Left cardiac atrium (tissue), 4 donors: Measurements from ENCODE around the gene ARHGEF12. TPM values are rescaled to one million over a fixed set of nuclear protein-coding genes. Genes with fewer than 3 reads are reported as not detected.

Source experiments
- ATAC-seq, 2 donors: fragments of 200-7000 bp; cut with Tn5 transposase; one replicate each; pipeline ENCODE4 v1.9.1; 2020; ENCODE audit warnings: mild to moderate bottlenecking in 2 of 2, moderate library complexity in 2 of 2
- DNase-seq: peaks from one replicate; pipeline ENCODE4 v3.0.0-alpha.2; 2020
- intact Hi-C, 2 donors: fragments of 100-400 bp; cut with DNase I; formaldehyde crosslinking; loops; one replicate each; pipeline versions ENCODE4 v1.14.1 to v1.15.1; 2022 to 2023
- total RNA-seq, 2 donors: library from RNA; stranded (reverse); fragmentation: NEBNext Ultra II Directional; extraction: Animal tissue kit (Norgen Biotek cat#: 25700); gene quantifications; one replicate each; pipeline ENCODE4 v1.2.1, GENCODE V29; 2021
- donor health status: DM: no; HTN: yes; CAD: no.
- donor health status: DM: no; HTN: yes; CAD: no; lungs with severe emphysema.
- donor health status: DM: yes; HTN: yes; CAD: no.
- donor health status: Dilated cardiomyopathy.

Gene ARHGEF12
- total RNA-seq, 2 donors from 2014 or later, result 76.4 to 92.3 TPM

DNA sequence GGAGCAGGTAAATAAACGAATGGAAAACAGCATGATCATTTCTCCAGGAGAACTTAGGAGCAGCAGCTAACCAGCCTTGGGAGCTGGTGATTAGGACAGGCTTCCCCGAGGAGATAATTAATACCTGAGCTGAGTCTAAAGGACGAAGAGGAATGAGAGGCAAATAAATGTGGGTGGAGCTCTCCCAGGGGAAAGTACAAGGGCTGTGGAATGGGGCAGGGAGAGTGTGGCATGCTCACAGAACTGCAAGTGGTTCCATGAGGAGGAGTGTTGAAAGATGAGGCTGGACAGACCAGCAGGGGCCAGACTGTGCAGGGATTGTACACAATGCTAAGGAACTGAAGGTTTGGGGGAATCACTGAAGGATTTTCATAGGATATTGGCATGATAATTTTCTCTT is 25.3 kb upstream of the ARHGEF12 start:
- intact Hi-C loops, result no loop called here
- no peak for ATAC-seq
- no peak for DNase-seq

- ATAC-seq (no peak), DNase-seq (no peak)
- intact Hi-C loops, result no loop called here
Observed at GRCh38 chr11:120314861-120315260, 21.4 kb upstream of the ARHGEF12 start.

GRCh38 chr11:120316880-120317688 is 19.1 kb upstream of the ARHGEF12 start:
- DNase-seq, result peak; percentile 65
- ATAC-seq, result peak; percentile 77 to 88
- intact Hi-C loops, result no loop called here

DNA sequence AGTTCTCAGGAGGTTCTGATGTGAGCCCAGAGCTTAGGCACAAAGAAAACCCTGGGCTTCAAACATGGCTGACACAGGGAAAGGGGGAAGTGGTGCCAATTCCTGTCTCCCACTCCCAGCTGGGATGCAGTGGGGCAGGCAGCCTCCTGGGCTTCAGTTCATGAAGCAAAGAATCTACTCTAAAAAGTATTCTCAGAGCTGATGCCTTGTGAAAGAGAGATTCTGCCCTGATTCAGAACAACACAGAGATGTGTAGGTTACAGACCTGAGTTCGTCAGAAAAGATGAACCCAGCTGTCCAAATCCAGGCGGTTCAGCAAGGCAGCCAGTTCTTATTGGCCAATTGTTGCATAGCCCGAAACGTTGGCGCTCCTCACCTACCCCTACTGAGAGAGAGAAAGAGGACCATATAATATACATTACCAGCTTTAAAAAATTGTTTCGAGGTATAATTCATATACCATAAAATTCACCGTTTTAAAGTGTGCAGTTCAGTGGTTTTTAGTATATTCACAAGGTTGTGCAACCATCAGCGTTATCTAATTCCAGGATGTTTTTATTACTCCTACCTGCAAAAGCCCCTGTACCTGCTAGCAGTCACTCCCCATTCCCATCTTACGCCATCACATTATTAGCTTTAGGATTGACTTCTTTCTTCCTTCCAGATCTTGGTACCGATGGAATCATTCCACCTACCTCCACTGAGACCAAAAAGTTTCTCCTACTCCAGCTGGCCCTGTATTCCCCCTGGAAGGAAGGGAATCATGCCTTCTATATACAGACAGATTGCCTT is 18.3 kb upstream of the ARHGEF12 start:
- DNase-seq (no peak), ATAC-seq (no peak)
- intact Hi-C loops, result no loop called here

DNA sequence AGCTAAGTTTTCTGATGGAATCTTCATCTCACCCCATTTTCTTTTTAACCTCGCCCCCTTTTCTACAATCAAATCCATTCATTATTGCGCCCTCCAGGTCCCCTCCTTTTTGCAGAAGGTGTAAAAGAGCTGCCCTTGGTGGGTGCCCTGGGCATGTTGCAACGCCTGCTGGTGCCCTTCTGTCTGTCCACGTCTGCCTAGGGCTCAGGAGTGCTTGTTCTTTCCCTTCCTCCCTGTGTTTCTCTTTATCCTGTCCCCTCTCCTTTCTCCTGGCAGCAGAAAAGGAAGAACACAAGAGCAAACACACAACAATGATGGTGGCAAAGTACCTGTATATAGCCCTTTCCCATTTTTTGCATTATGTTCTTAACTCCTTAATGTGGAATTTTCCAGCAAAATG is 17.3 kb upstream of the ARHGEF12 start:
- intact Hi-C loops, result no loop called here
- ATAC-seq (no peak), DNase-seq (no peak)

GRCh38 chr11:120324932-120325810 is 11.0 kb upstream of the ARHGEF12 start, which contains the start of gene TLCD5:
Gene TLCD5 (plus strand): TSS chr11:120325299. CDS start chr11:120327442, 2,143 bp downstream.
- DNase-seq, result peak; percentile 80
- ATAC-seq, result peak; percentile 85 to 90
- intact Hi-C loops, result no loop called here

DNA sequence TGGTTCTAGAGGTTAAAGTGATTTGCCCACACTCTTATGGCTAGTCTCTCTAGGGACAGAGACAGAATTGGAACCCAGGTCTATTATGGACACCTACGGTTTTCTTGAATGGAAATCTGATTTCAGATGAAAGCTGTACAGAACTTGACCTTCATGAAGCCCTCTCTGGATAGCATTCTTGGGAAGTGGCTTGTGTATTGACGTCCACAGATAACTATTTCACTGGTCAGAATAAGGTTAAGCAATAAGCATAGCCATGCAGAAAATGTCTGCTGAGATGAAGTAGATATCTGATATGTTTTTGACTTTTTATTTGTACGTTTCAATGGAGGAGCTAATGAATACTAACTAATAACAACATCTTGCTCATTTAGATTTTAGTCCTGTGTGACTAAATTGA is 10.0 kb upstream of the ARHGEF12 start:
- DNase-seq (no peak), ATAC-seq (peak; percentile 14 to 35)
- intact Hi-C loops, result no loop called here

- DNase-seq (no peak), ATAC-seq (no peak)
- intact Hi-C loops, result no loop called here
Observed at GRCh38 chr11:120326845-120327281, 9.3 kb upstream of the ARHGEF12 start.

GRCh38 chr11:120327311-120327710 is 8.9 kb upstream of the ARHGEF12 start:
- intact Hi-C loops, result no loop called here
- ATAC-seq (no peak), DNase-seq (no peak)

- ATAC-seq, result no peak
- no peak for DNase-seq
- intact Hi-C loops, result no loop called here
Observed at GRCh38 chr11:120329556-120329955, 6.7 kb upstream of the ARHGEF12 start.

DNA sequence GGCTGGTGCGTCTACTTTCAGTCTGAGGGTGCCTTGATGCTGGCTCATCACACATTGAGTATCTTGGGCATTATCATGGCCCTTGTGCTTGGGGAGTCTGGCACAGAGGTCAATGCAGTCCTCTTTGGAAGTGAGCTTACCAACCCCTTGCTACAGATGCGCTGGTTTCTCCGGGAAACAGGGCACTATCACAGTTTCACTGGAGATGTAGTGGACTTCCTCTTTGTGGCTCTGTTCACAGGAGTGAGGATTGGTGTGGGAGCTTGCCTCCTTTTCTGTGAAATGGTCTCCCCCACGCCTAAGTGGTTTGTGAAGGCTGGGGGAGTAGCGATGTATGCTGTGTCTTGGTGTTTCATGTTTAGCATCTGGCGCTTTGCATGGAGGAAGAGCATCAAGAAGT is 6.2 kb upstream of the ARHGEF12 start:
- intact Hi-C loops, result loop anchor here (10.0 kb wide), 2 partner anchors 95 to 145 kb away; no protein-coding TSS in a partner anchor
- ATAC-seq, result no peak
- no peak for DNase-seq

DNA sequence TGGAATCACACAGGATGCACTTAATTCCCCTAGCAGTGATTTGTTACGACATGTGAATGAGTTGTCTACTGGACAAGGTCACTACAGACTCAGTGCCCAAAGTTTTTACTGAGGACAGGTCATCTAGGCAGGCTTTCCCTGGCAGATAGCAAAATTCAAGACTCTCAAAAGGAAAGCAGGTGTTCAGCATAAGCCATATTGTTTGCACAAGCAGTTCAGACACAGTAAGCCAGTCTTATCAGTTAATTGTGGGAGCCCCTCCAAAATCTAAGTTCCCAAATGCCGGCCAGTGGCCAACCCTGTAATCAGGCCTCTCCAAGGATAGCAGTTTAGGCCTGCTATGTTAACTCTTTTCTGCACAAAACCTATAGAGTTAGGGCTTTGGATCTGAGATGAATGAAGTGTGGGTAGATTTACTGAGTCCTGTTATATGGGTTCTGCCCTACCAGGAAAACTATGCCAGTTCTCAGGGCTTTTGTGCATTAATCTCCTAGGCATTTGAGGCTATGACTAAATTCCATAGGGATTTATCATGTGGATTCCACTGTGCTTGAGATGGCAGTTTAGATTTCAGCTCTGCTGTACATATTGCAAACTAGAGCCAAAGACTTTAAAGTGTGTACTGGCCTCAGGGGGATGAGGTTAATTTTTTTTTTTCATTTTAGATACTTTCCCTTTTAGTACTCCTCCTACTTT is 4.8 kb upstream of the ARHGEF12 start:
- DNase-seq (no peak), ATAC-seq (peak in 1 of 2 donors; percentile 12)
- intact Hi-C loops, result loop anchor here (10.0 kb wide), 2 partner anchors 93 to 143 kb away; no protein-coding TSS in a partner anchor

DNA sequence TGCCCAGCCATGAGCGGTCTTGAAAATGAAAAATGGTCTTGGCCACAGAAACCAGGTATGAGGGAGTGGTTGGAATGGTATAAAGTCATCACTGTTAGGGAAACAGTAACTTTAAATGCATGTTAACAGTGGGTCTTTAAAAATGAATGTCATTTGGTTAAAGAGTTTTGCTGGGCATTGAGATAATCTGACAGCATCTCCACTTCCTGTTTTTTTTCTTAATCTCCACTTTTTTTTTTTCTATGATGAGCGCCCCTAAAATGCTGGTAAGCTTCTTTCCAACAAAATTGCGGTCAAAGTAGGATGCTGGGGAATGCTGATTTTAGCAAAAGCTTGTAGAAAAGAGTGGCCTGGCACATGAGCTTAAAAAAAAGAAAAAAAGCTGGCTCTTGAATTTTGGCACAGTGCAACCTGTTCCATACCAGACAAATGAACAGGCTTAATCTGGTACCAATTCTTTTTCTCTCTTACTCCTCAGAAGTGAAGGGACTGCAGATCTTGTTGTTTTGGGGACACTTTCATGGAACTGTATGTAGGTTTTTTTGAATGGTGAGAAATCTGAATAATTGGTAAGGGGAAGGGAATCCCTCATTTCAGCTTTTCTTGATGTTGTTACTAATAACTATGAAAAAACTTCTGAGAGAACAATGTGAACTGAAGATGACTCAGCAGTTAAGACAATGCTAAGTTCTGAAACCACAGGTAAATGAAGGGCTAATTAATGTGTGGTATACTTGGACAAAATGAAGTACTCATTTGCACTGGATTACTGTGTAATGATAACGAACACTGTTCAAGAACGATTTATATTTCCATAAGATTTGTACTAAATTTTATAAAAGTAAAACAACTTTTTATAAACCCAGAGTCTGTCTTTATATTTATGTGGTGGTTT is 3.1 kb upstream of the ARHGEF12 start:
- intact Hi-C loops, result loop anchor here (10.0 kb wide), 2 partner anchors 92 to 142 kb away; no protein-coding TSS in a partner anchor
- no peak for ATAC-seq
- no peak for DNase-seq

- intact Hi-C loops, result loop anchor here (10.0 kb wide), 2 partner anchors 91 to 141 kb away; no protein-coding TSS in a partner anchor
- ATAC-seq, result no peak
- DNase-seq, result no peak
Observed at GRCh38 chr11:120333801-120334200, 2.4 kb upstream of the ARHGEF12 start.

- intact Hi-C loops, result loop anchor here (10.0 kb wide), 2 partner anchors 90 to 140 kb away; no protein-coding TSS in a partner anchor
- ATAC-seq, result no peak
- DNase-seq, result no peak
Observed at GRCh38 chr11:120334332-120334731, 1.9 kb upstream of the ARHGEF12 start.

- DNase-seq (peak; percentile 49), ATAC-seq (peak; percentile 9 to 49)
- intact Hi-C loops, result loop anchor here (5.0 to 10.0 kb wide), 3 partner anchors 90 to 140 kb away; no protein-coding TSS in a partner anchor
Observed at GRCh38 chr11:120334894-120335462, 1.2 kb upstream of the ARHGEF12 start.

DNA sequence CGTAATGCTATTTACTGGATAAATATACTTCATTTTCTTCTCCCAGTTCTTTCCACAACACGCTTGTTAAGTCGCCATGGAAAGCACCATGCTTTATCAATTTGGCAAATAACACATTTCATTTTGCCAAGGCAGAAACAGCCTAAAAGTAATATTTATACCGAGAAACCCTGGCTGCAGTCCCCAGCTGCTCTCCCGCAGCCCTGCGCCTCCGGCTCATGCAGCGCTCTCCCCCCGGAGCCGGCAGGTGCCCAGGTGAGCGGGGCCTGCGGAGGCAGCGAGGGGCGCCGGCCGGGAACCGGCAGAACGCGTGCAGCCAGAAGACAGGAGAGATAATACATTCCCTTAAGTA is 681 bp upstream of the ARHGEF12 start:
- peak; percentile 10 to 14 for ATAC-seq
- DNase-seq, result peak; percentile 33
- intact Hi-C loops, result loop anchor here (5.0 to 10.0 kb wide), 3 partner anchors 89 to 139 kb away; no protein-coding TSS in a partner anchor
